Embryonic facial prominence (tissue), 1 donor: ENCODE results near the gene SMIM38.
A peak's percentile ranks its signal among the peaks of the same experiment; 100 is the strongest.

Experiments
- DNase-seq: peaks from one replicate; pipeline ENCODE4 v3.0.0-alpha.2; 2016; ENCODE audit errors: extremely low spot score

SMIM38 gene

GRCh38 chr11:69180726-69181125, 25.0 kb downstream of the SMIM38 start:
- DNase-seq, result no peak

DNA sequence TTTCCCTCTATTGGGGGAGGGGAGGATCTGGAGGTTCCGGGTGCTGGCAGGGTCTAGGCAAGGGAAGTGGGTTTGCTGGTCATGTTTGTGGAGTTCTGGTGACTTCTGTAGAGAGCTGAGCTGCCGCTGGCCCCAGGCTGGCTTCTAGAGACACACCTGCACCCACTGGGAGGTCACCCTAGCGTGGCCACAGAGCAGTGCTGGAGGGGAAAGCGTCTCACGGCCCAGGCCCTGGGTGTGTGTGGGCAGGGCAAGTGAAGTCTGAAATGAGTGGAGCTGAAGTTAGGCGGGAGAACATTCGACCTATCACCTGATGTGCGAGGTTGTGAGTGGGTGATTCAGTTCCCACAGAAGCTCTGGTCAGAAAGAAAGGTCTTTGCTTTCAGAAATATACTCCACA, 27.9 kb downstream of the SMIM38 start:
- no peak for DNase-seq

- DNase-seq, result no peak
These were observed 30.9 kb downstream of the SMIM38 start for GRCh38 chr11:69186316-69187260.

DNA sequence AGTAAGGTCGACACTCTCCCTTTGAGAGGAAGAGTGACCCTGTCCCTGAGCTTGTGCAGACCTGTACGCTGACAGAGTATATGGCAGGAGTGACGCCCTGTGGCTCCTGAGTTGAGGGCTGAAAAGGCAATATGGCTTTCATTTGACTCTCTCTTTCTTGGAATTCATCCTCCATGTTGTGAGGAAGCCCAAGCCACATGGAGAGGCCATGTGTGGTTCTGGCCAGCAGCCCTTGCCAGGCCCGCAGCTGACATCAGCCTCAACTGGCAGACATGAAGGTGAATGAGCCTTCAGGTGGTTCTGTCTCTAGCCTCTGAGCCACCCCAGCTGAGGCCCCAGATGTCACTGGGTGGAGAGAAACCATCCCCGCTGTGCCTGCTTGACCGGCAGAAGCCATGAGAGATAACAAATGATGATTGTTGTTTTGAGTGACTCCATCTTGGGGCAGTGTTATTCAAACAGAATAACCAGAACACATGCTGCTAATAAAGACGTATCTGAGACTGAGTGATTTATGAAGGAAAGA, 31.9 kb downstream of the SMIM38 start:
- no peak for DNase-seq

GRCh38 chr11:69189059-69189458, 33.3 kb downstream of the SMIM38 start:
- no peak for DNase-seq

DNA sequence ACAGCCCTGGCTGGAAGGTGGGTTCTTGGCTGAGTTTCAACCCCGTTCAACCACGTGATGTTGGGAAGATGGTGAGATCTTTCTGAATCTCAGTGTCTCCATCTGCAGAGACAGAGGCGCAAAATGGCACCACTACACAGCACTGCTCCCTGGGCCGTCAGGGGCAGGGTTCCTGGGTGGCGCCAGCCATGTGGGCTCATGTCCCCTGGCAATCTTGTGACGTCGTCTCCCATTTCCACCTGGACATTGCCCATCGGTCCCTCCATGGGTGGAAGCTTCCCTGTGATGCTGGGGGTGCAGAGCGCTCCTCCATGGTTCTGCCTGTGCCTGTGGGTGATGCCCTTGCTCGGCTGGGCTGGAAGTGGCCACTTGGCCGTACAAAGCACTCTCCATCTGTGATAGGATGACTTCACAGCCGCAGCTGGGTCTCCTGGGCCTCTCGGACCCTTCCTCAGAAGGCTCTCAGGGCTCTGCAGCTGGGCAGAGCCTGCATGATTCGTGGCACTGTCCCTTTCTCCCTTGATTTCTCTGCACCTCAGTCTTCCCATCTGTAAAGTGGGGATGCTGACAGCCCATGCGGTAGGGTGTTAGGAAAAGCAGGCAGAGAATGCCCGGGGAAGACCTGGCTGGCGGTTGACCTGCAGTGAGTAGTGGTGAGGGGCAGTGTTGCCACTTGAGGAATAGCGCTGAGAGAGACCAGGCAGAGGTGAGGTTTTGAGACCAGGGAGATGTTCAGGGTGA, 35.2 kb downstream of the SMIM38 start:
- no peak for DNase-seq

DNA sequence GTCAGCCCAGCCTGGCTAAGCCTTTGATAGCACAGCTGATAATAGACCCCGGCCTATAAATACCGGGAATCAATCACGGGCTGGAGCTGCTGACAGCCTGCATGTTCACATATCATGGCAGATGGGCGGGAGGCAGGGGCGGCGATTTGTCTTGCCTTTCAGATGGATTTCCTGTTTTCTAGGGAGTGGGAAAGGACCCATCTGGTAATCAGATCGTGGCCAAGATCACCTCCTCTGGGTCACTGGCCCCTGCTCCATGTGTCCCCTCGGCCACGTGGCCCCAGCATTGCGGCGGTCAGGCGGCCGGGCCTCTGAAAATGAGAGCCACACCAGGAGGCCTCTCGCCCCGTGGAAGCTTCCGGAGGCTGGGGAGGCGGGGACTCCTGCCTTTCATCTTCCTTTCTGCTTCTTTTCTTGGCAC, 36.6 kb downstream of the SMIM38 start:
- no peak for DNase-seq

DNA sequence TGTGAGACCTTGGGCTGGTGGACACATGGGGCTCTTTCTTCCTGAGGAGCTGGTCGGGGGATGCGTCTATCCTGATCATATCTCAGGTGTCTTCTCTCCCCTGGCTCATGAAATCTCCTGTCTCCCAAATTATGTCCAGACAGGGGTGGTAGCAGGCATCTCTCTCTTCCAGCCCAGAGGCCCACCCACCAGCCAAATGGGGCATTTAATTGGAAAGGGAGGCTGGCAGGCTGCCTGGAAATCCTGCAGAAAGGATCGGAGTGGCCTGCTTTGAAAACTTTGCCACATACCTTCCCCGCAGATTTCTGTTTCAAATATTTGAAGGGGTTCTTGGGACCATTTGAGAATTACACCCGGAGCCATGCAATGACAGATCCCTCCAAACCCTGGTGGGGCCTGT, 37.4 kb downstream of the SMIM38 start:
- no peak for DNase-seq

DNA sequence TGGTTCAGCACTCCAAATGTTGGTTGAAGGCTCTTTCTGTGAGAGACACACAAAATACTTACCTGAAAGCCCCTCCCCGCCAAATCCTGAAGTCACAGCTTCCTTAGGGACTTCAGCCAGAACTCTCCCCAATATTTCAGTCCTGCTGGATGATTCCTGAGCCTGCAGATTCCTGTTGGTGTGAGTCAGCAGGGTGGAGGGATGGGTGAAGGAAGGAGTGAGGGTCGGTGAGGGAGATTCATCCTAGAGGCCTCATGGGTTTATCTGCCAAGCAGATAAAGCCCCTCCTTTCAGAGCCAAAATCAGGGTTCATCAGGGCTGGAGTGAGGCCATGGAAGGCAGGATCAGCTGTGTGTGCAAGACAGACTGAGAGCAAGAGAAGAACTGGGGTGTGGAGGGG, 37.9 kb downstream of the SMIM38 start:
- no peak for DNase-seq

- no peak for DNase-seq
These were observed 38.7 kb downstream of the SMIM38 start for GRCh38 chr11:69194396-69194795.

DNA sequence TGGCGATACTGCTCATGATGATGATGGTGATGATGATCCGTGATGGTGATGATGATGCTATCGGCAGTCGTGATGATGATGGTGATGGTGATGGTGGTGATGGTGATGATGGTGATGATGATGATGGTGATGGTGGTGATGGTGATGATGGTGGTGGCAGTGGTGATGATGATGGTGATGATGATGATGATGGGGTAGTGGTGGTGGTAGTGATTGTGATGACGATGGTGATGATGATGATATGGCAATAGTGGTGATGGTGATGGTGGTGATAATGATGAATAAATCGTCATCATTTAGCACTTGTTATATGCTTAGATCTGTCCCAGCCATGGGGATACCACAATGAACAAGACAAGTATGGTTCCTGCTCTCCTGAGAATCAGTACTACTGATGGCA, 39.2 kb downstream of the SMIM38 start:
- DNase-seq, result no peak

DNA sequence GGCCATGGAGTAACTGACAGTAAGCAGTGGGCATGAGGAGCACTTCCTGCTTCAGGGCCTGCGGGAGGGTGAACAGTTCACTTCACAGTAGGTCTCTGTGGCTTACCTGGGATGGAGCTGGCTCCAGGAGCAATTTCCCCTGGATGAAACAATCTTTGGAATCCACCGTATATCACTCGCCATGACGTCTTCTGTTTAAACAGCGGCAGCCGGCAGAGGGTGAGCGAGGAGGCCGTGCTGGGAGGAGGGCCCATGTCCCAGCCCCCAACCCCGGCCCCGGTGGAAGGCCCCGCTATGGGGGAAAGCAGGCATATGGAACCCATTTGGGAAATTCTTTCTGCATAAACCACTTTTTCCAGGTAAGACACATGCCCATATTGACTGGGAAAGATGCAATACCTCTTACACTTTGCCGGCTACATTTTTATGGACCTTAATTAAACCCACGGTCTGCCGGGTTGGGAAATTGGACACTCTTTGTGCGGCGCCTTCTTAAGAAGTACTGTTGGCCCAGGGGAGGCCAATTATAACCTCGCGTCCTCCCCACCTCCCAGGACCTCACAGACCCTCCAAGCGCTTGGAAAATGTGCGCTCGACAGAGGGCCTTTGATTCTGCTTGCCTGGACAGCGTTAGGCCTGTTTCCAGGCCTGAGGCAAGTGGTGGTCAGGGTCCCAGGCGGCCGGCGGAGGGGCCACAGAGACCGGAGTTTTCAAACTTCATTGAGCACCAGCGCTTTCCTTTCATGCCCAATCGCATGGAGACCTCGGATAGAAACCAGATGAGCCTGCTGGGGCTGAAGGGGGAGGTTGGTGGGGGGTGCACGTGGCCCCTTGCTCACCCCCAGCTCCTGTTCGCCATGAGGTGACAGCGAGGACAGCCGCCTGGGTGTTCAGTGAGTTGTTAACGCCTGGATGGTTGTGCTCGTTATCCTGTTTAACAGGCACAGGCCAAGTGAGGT, 40.4 kb downstream of the SMIM38 start:
- DNase-seq, result peak; percentile 72

GRCh38 chr11:69196783-69197169, 41.0 kb downstream of the SMIM38 start:
- no peak for DNase-seq

DNA sequence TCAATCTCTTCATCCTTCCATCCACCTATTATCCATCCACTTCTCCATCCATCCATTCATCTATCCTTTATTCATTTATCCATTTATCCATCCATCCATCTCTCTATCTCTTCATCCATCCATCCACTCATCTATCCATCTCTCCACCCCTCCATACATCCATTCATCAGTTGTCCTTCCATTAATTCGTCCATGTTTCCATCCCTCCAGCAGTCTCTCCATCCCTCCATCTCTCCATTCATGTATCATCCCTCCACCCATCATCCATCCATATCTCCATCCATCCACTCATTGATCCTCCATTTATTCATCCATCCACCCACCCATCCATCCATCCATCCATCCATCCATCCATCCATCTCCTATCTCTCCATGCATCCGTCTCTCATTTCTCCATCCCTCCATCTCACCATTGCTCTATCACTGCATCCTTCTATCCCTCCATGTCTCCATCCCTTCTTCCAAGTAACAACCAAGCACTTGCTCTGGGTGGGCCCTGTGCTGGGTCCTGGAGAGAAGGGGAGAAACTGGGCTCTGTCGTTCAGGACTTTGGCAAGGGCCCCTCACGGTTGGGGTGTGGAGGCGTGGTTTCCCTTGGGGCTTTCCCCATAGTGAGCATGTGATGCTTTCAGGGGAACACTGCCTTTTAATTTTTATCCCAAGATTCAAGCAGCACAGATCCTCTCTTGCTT, 43.3 kb downstream of the SMIM38 start:
- DNase-seq, result no peak

DNA sequence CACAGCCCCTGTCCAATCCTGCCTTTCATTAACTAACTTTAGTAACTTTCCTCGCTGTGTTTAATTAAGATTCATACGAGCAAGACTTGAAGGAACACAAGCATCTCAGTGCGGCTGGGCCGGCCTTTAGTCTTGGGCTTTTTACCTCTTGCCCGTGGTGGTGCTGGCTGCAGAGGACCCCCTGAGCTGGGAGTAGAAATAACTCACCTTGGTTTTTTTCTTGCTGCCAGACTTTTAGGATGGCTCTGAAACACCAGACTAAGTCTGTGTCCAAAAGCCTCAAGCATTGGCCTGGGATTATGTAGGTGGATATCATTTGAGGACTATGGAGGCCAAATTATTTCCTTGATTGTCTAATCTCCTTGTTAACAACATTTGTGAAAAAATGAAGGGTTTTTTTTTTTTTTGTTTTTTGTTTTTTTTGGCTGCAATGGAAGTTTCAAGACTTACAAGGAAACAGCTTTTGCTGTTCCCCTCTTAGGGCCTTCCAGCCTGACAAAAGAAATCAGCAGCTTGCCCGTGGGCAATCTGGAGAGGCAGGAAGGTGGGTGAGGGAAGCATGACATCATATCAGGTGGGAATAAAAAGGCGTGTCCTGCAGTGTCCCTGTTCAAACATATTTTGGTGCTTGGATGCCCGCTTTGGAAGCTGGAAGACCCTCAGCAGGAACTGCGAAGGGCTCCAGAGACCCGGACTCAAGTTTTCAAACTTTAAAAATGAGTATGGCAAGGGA, 44.0 kb downstream of the SMIM38 start:
- DNase-seq, result no peak

DNA sequence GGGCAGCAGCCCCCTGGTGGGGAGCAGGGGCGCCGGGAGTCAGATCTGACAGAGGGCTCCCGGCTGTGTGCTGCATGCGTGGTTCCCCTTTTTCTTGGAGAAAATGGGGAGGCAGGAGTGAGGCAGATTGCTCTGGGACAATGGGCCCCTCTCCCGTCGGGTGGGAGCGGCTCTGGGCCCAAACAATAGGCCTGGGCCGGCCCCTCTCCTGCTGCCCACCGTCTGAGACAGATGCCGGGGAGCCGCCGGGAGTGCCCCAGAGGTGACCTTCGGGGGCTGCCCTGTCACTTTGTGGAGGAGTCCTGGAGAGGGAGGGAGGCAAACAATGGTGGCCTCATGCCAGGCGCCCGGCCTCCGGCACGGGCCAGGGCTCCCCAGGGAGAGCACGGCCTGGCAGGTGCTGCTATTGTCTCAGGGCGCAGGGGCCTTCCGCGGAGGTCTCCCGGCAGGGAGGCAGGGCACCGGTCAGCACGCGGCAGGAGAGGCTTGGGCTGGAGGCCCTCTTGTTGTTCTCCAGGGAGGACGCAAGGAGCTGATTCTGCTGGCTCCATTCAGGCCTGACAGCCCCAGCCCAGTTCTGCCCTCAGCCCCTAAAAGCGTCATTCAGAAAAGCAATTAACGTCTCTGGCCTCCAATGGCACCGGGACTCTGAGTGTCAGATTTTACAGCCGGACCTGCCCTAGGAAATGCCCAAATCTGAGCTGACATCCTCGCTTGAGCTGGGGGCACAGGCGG, 44.8 kb downstream of the SMIM38 start:
- DNase-seq, result no peak

DNA sequence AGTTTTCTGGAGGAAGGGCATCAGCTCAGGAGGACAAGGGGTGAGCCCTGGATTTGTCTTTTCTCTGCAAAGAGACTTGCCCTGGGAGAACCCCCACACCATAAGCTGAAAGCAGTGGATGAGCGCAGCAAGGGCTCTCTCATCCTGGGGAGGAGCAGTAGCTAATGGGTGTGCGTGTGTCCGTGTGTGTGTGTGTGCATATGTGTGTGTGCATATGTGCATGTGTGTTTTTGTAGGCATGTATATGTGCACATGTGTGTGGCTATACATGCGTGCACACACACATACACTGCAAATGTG, 45.3 kb downstream of the SMIM38 start:
- DNase-seq, result no peak

- DNase-seq, result no peak
These were observed 46.1 kb downstream of the SMIM38 start for GRCh38 chr11:69201764-69202370.

GRCh38 chr11:69202511-69203221, 46.9 kb downstream of the SMIM38 start:
- no peak for DNase-seq
